Kidney capillary endothelial cell (primary cell): Measurements from ENCODE around the gene TAS1R1.
A peak's percentile ranks its signal among the peaks of the same experiment; 100 is the strongest.
"Not testable (repeated sequence)": the region's sequence is repeated elsewhere in the genome, so short reads cannot be mapped to it uniquely, and the experiment has no call there.

ENCODE experiments used
- DNase-seq: peaks from one replicate; pipeline ENCODE4 v3.0.0-alpha.2; 2018; ENCODE audit warnings: low spot score

The TAS1R1 gene

GRCh38 chr1:6521536-6521935 is 33.6 kb upstream of the TAS1R1 start:
- DNase-seq, result no peak

- DNase-seq, result peak; percentile 40
These were observed 31.5 kb upstream of the TAS1R1 start for GRCh38 chr1:6523566-6523965.

- no peak for DNase-seq
These were observed 28.8 kb upstream of the TAS1R1 start for GRCh38 chr1:6526316-6526715.

GRCh38 chr1:6528492-6528891 is 26.6 kb upstream of the TAS1R1 start:
- no peak for DNase-seq

- DNase-seq, result no peak
These were observed 24.5 kb upstream of the TAS1R1 start for GRCh38 chr1:6530504-6531160.

GRCh38 chr1:6531996-6532395 is 23.1 kb upstream of the TAS1R1 start:
- no peak for DNase-seq

- no peak for DNase-seq
These were observed 20.8 kb upstream of the TAS1R1 start for GRCh38 chr1:6534248-6534822.

GRCh38 chr1:6535214-6535613 is 19.9 kb upstream of the TAS1R1 start:
- DNase-seq, result no peak

GRCh38 chr1:6536291-6536690 is 18.8 kb upstream of the TAS1R1 start:
- no peak for DNase-seq

GRCh38 chr1:6538956-6539355 is 16.2 kb upstream of the TAS1R1 start:
- no peak for DNase-seq

GRCh38 chr1:6544831-6545230 is 10.3 kb upstream of the TAS1R1 start:
- DNase-seq, result peak; percentile 94

GRCh38 chr1:6545276-6546112 is 9.6 kb upstream of the TAS1R1 start:
- DNase-seq, result no peak

- peak; percentile 48 for DNase-seq
These were observed 8.8 kb upstream of the TAS1R1 start for GRCh38 chr1:6546326-6546725.

GRCh38 chr1:6547301-6547700 is 7.8 kb upstream of the TAS1R1 start:
- DNase-seq, result no peak

GRCh38 chr1:6554031-6554906 is 838 bp upstream of the TAS1R1 start, which contains the start of gene NOL9:
NOL9 (minus strand) TSS chr1:6554513; CDS start chr1:6554502, 11 bp downstream.
- peak; percentile 92 for DNase-seq

GRCh38 chr1:6557597-6557996 is 2.5 kb downstream of the TAS1R1 start:
- no peak for DNase-seq

GRCh38 chr1:6559161-6559560 is 4.1 kb downstream of the TAS1R1 start:
- not testable (repeated sequence) for DNase-seq

- no peak for DNase-seq
These were observed 5.2 kb downstream of the TAS1R1 start for GRCh38 chr1:6560267-6560666.

GRCh38 chr1:6569033-6569432 is 13.9 kb downstream of the TAS1R1 start:
- no peak for DNase-seq

GRCh38 chr1:6570100-6570499 is 15.0 kb downstream of the TAS1R1 start:
- no peak for DNase-seq

GRCh38 chr1:6570987-6571386 is 15.9 kb downstream of the TAS1R1 start:
- no peak for DNase-seq
